ENCODE results near the gene MYEOV. TPM values are rescaled to one million over a fixed set of nuclear protein-coding genes. Genes with fewer than 3 reads are reported as not detected.

The MYEOV gene
- total RNA-seq, 1 experiment from 2014 or later: 1.4 TPM

GRCh38 chr11:69280451-69280850 is 13.5 kb upstream of the MYEOV start:
- ChIA-PET POLR2A (no interaction called here), CTCF (interaction anchor here (2.8 kb wide), 1 partner anchor 12 kb away, joined by 8 read pairs; no protein-coding TSS in a partner anchor)
- Mint-ChIP-seq H3K4me3 (no peak overlapping the region), H3K4me1 (peaks cover 4% of the 10 kb centered on the region; the same call in 1 of the 2 replicates), H3K36me3 (no peaks in the 10 kb centered on the region), H3K9me3 (peaks cover 17% of the 10 kb centered on the region), H3K27ac (no peak overlapping the region), H3K27me3 (ENCODE audit: low read depth) (no peaks in the 10 kb centered on the region; the same call in 1 of the 2 replicates)
- DNase-seq (ENCODE audit: low spot score) (no peak), ATAC-seq (no peak)
- TF ChIP-seq NR3C1 (CRISPR knock-in tag; conservative IDR thresholded peaks at IDR 0.05; ENCODE audit: low read depth) (no peak), CREB1 (CRISPR knock-in tag; IDR thresholded peaks at IDR 0.05) (no peak), AFF4 (CRISPR knock-in tag; IDR thresholded peaks at IDR 0.05; ENCODE audit: borderline replicate concordance) (no peak), MLX (CRISPR knock-in tag; IDR thresholded peaks at IDR 0.05) (no peak), PRDM15 (CRISPR knock-in tag; IDR thresholded peaks at IDR 0.05) (no peak), FOXJ3 (CRISPR knock-in tag; IDR thresholded peaks at IDR 0.05; ENCODE audit: borderline replicate concordance) (no peak)

- TF ChIP-seq OVOL2 (CRISPR knock-in tag; IDR thresholded peaks at IDR 0.05; ENCODE audit: borderline replicate concordance) (no peak), CREB1 (CRISPR knock-in tag; IDR thresholded peaks at IDR 0.05) (no peak), EMX1 (CRISPR knock-in tag; IDR thresholded peaks at IDR 0.05) (no peak), TEAD4 (CRISPR knock-in tag; IDR thresholded peaks at IDR 0.05) (no peak), USF2 (CRISPR knock-in tag; IDR thresholded peaks at IDR 0.05) (no peak), USF1 (CRISPR knock-in tag; IDR thresholded peaks at IDR 0.05) (no peak), E2F4 (CRISPR knock-in tag; IDR thresholded peaks at IDR 0.05; ENCODE audit: borderline replicate concordance, low read depth) (no peak), HMGXB4 (CRISPR knock-in tag; IDR thresholded peaks at IDR 0.05) (no peak), ATF2 (CRISPR knock-in tag; IDR thresholded peaks at IDR 0.05; ENCODE audit: borderline replicate concordance, low read depth) (no peak), NR2C2 (CRISPR knock-in tag; IDR thresholded peaks at IDR 0.05) (no peak), TCF7 (CRISPR knock-in tag; IDR thresholded peaks at IDR 0.05; ENCODE audit: low read depth) (no peak), ZNF671 (CRISPR knock-in tag; IDR thresholded peaks at IDR 0.05) (no peak), SOX15 (CRISPR knock-in tag; IDR thresholded peaks at IDR 0.05) (no peak), ZBTB21 (CRISPR knock-in tag; IDR thresholded peaks at IDR 0.05; ENCODE audit: borderline replicate concordance) (no peak), TP53 (CRISPR knock-in tag; IDR thresholded peaks at IDR 0.05) (no peak)
- ChIA-PET POLR2A (no interaction called here), CTCF (interaction anchor here (2.8 kb wide), 1 partner anchor 12 kb away, joined by 8 read pairs; no protein-coding TSS in a partner anchor)
- Mint-ChIP-seq H3K27ac (no peak overlapping the region), H3K27me3 (ENCODE audit: low read depth) (no peaks in the 10 kb centered on the region; the same call in 1 of the 2 replicates), H3K4me1 (peaks cover 4% of the 10 kb centered on the region; the same call in 1 of the 2 replicates), H3K9me3 (peaks cover 13% of the 10 kb centered on the region), H3K36me3 (no peaks in the 10 kb centered on the region), H3K4me3 (no peak overlapping the region)
- DNase-seq (ENCODE audit: low spot score) (no peak), ATAC-seq (no peak)
These were observed 13.0 kb upstream of the MYEOV start for GRCh38 chr11:69280994-69281393.

Measured in WTC11 (cell line).